ENCODE measurements around the gene BAK1.

GRCh38 chr6:33610067-33610466 lies 30.0 kb upstream of the BAK1 start:
- TF ChIP-seq CTCF (IDR thresholded peaks at IDR 0.05) (no peak), REST (IDR thresholded peaks at IDR 0.05; ENCODE audit: insufficient read depth in 1 of 2, low read depth in 2 of 2, low read length in 1 of 2) (no peak), POLR2AphosphoS5 (IDR thresholded peaks at IDR 0.05; ENCODE audit: low read depth, low read length) (no peak), TCF7L2 (IDR thresholded peaks at IDR 0.05; ENCODE audit: low read depth, low read length) (no peak), SIN3A (IDR thresholded peaks at IDR 0.05; ENCODE audit: borderline replicate concordance, insufficient read depth, low read depth, low read length) (no peak)
